HG02840 (cell line): ENCODE measurements around the gene CTNNB1.
"Not testable (repeated sequence)": the region's sequence is repeated elsewhere in the genome, so short reads cannot be mapped to it uniquely, and the experiment has no call there.

Source experiments
- ATAC-seq: cut with Tn5 transposase; IDR thresholded peaks from one replicate; pipeline ENCODE4 v1.9.1; 2021; ENCODE audit warnings: mild to moderate bottlenecking, moderate library complexity, moderate number of reproducible peaks; ENCODE audit not compliant: unreplicated experiment, low FRiP score

The CTNNB1 gene

GRCh38 chr3:41248525-41248924, 49.2 kb downstream of the CTNNB1 start:
- ATAC-seq = no peak

- no peak for ATAC-seq
These were observed 50.0 kb downstream of the CTNNB1 start for GRCh38 chr3:41249318-41249717.

GRCh38 chr3:41250825-41251224, 51.5 kb downstream of the CTNNB1 start:
- no peak for ATAC-seq

- ATAC-seq = no peak
These were observed 52.3 kb downstream of the CTNNB1 start for GRCh38 chr3:41251593-41251992.

- no peak for ATAC-seq
These were observed 59.0 kb downstream of the CTNNB1 start for GRCh38 chr3:41258239-41258800.

GRCh38 chr3:41259449-41260062, 60.3 kb downstream of the CTNNB1 start:
- no peak for ATAC-seq

GRCh38 chr3:41260063-41260450, 60.8 kb downstream of the CTNNB1 start:
- ATAC-seq = no peak

- no peak for ATAC-seq
These were observed 65.8 kb downstream of the CTNNB1 start for GRCh38 chr3:41265011-41265545.

- ATAC-seq = no peak
These were observed 66.5 kb downstream of the CTNNB1 start for GRCh38 chr3:41265823-41266273.

- no peak for ATAC-seq
These were observed 68.8 kb downstream of the CTNNB1 start for GRCh38 chr3:41267975-41268640.

- ATAC-seq = no peak
These were observed 73.4 kb downstream of the CTNNB1 start for GRCh38 chr3:41272667-41273066.

- no peak for ATAC-seq
These were observed 75.8 kb downstream of the CTNNB1 start for GRCh38 chr3:41274944-41275668.

GRCh38 chr3:41276191-41276590, 76.9 kb downstream of the CTNNB1 start:
- ATAC-seq = no peak

- no peak for ATAC-seq
These were observed 78.6 kb downstream of the CTNNB1 start for GRCh38 chr3:41277790-41278465.

- not testable (repeated sequence) for ATAC-seq
These were observed 85.6 kb downstream of the CTNNB1 start for GRCh38 chr3:41284934-41285333.

GRCh38 chr3:41286305-41286704, 87.0 kb downstream of the CTNNB1 start:
- no peak for ATAC-seq

- ATAC-seq = no peak
These were observed 89.5 kb downstream of the CTNNB1 start for GRCh38 chr3:41288785-41289184.
